GM18858 (cell line): ENCODE data around the gene LRRC23.
A peak's percentile ranks its signal among the peaks of the same experiment; 100 is the strongest.

Experiments used
- ATAC-seq: cut with Tn5 transposase; IDR thresholded peaks from one replicate; pipeline ENCODE4 v1.9.1; 2021; ENCODE audit not compliant: unreplicated experiment

Gene LRRC23

DNA sequence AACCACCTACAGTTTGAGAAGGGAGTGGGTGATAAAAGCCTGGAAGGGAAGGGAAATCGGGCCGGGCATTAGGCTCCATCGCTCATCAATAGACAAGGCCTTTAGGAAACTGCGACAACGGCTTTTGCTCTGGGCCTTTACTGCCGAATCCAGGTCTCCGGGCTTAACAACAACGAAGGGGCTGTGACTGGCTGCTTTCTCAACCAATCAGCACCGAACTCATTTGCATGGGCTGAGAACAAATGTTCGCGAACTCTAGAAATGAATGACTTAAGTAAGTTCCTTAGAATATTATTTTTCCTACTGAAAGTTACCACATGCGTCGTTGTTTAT, 38.7 kb downstream of the LRRC23 start:
- ATAC-seq = peak; percentile 24

DNA sequence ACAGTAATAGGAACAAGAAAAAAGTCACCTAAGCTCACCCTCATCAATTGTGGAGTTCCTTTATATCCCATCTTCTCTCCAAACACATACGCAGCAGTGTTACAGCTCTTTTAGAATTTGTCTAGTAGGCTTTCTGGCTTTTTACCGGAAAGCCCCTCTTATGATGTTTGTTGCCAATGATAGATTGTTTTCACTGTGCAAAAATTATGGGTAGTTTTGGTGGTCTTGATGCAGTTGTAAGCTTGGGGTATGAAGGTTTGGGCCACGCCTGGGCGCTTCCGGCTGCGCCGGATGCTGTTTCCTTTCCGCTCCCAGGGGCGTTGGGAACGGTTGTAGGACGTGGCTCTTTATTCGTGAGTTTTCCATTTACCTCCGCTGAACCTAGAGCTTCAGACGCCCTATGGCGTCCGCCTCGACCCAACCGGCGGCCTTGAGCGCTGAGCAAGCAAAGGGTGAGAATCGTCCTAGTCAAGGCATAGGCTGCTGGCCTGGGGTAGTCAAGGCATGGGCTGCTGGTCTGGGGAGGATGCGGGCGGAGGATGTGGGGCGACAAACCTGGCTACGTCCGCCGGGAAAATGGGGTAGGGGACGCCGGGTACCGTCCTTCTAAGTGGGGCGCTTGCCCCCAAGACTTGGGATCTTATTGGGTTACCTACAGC, 39.2 kb downstream of the LRRC23 start, which contains the start of the genes C12orf57 and RNU7-1:
Gene C12orf57, plus strand, starts transcription at position 301 of the 659 bp plus-strand sequence. Its CDS starts 100 bp downstream, at position 401.
Gene RNU7-1, plus strand, starts transcription at position 95 of the 659 bp plus-strand sequence.
- peak; percentile 32 for ATAC-seq

DNA sequence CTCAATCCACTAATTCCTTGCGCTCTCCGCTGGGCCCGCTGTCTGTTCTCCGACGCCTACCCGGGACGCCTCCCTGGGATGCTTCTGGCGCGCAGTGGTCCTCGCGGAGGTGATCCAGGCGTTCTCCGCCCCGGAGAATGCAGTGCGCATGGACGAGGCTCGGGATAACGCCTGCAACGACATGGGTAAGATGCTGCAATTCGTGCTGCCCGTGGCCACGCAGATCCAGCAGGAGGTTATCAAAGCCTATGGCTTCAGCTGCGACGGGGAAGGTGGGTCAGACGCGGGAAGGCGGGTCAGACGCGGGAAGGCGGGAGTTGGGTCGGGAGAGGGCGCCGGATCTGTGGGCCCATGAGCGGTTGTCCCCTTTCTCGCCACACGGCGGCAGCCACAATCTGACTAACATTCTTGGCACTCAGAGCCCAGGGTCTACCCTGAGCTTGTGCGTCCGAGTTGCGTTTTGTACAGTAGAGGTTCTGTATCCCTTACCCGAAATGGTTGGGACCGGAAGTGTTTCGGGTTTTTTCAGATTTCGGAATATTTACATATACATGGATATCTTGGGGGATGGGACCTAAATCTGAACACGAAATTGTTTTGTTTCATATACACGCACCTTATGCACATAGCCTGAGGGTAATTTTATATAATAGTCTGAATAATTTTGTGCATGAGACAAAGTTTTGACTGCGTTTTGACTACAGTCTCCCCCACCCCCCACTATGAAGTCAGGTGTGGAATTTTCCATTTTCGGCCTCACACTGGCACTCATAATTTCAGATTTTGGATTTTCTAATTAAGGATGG, 40.0 kb downstream of the LRRC23 start:
- ATAC-seq = peak; percentile 32

DNA sequence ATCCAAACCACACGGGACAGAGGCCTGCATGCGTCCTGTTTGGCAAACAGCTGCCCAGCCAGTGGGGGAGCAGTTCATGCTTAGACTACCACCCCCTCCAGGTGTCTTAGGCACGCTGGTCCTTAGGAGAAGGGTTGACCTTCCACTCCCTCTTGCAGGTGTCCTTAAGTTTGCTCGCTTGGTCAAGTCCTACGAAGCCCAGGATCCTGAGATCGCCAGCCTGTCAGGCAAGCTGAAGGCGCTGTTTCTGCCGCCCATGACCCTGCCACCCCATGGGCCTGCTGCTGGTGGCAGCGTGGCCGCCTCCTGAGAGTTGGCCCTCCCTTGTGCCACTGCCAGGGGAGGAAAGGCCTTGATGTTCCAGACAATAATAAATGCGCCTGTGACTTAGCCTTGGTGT, 41.0 kb downstream of the LRRC23 start:
- ATAC-seq = no peak

DNA sequence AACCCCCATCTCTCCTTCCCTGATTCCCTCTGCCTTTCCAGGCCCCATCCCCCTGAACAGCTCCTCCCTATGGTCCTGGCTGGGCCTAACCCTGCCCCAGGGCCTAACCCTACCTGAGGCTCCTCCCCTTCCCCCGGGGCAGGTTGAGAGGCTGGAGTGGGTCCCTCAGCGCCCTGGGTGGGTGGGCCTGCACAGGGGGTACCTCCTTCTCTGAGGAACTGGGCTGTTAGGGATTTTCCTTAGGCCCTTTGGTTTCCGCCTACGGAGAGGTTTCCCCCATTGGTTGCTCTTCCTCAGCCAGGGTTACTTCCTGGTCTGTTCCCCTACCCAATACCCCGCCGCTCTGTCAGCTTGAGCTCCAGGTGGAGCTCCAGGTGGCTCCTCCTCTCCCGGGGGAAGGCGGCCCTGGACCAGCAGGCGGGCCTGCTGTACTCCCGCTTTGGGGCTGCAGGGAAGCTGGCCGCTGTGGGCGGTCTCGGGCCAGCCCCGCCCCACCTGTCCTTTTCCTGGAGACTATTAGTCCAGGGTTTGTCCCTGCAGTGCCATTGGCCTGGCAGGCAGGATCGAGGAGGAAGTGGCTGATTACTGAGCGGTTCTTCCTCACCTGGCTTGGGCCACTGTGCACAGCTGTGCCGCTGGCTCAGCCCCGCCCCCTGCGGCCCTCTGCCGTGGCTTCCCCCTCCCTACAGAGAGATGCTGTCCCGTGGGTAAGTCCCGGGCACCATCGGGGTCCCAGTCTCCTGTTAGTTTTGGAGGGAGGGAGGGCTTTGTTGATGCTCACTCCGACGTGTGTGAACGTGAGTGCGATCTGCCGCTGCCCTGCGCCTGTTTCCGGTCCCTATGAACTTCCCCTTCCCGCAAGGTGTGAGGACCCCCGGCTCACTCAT, 41.7 kb downstream of the LRRC23 start:
- no peak for ATAC-seq

DNA sequence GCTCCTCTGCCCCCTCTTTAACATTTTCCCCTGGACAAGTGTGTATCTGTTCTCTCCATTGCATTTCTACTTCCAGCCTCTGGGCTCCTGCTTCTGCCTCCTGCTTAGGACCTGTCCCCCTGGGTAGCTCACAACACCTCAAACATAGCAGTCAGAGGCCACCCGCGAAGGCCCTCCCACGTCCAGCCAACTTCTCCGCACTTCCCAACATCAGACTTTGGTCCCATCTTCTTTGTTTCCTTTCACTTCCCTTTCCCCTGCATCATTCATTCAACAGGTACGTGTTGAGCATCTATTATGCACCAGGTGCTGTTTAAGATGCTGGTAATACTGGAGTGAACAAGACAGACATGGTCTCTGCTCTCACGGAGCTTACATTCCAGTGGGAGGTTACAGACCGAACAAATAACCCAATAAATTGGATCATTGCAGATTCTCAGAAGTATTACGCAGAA, 42.3 kb downstream of the LRRC23 start:
- ATAC-seq = no peak

DNA sequence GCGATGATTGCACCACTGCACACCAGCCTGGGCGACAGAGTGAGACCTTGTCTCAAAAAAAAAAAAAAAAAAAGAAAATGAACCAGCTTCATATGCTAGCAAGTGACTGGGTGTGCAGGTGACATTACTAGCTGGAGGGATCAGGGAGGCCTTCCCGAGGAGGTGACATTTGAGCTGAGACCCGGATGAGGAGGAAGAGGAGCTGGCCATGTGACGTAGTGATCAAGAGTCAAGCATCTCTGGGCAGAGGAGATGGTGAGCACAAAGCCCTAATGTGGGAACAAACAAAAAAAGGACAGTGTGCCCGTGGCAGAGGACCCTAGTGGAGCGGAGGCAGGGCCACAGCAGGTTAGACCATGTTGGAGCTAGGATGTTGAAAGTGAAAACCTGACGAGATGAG, 43.0 kb downstream of the LRRC23 start:
- ATAC-seq = no peak

DNA sequence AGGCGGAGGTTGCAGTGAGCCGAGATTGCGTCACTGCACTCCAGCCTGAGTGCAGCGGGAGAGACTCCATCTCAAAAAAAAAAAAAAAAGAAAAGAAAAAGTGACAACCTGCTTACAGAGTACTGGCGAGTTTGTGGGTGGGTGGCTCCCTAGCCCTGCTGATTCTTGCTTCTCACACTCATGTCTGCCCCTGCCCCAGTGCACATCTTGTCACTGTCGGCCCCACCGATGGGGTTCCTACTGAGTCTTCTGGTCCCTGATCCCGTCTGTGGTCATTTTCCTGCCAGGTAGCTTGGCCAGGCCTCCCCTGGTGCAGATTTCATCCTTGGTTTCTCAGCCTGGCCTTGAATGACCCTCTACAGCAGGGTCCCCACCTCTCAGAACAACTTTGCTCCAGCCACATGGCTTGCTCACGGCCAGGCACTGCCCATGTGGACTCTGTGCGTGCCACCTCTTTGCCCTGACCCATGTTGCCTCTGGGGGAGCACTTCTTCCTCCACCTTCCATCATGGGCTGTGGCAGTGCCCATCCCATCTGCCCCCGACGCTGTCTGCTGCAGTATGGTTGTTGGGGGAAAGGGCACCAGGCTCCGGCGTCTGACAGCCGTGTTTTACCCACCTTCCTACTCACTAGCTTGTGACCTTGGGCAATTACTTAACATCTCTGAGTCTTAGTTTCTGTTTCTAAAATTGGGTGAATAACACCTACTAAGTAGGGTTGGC, 44.4 kb downstream of the LRRC23 start:
- ATAC-seq = no peak

DNA sequence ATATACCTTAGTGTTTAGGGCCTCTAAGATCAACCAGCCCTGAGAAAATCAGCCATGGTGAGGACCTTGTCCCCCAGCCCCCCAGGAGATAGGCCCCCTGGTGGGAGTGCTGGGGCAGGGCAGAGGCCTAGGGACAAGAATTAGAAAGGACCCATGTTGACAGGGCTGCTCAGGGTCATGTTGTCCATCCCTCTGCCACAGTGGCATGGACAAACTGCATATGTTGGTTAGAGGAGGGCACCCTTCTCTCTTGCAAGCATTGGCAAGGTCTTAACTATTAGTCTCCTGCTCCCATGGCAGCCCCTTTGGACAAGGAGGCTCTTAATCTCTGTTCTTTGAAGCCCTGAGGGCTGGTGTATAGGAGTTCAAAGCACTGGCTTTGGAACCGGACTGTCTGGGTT, 45.8 kb downstream of the LRRC23 start:
- ATAC-seq = no peak

DNA sequence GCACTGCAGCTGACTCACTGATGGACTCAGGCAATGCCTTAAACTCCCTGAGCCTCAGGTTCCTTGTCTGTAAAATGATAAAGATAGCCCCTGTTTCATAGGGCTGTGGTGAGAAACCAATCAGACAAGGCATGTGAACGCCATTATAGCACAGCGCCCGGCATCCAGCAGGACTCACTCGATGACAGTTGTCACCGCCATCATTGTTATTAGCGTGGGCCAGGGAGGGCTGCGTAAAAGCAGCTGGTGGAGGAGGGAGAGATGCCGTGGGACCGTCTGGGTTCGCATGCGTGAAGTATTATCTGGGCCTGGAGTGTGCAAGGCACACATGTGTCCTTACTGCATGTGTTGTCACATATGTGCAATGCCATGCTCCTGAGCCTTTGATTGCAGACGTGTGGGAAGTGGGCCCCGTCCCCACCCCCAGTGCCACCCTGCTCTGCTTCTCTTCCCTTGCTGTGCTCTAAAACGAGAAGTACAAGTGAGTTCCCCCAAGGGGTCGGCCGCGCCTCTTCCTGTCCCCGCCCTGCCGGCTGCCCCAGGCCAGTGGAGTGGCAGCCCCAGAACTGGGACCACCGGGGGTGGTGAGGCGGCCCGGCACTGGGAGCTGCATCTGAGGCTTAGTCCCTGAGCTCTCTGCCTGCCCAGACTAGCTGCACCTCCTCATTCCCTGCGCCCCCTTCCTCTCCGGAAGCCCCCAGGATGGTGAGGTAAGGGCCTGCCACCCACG, 46.4 kb downstream of the LRRC23 start, which contains the start of gene PTPN6:
Gene PTPN6, plus strand, starts transcription at position 546 of the 730 bp plus-strand sequence. Its CDS starts 157 bp downstream, at position 703.
- no peak for ATAC-seq

DNA sequence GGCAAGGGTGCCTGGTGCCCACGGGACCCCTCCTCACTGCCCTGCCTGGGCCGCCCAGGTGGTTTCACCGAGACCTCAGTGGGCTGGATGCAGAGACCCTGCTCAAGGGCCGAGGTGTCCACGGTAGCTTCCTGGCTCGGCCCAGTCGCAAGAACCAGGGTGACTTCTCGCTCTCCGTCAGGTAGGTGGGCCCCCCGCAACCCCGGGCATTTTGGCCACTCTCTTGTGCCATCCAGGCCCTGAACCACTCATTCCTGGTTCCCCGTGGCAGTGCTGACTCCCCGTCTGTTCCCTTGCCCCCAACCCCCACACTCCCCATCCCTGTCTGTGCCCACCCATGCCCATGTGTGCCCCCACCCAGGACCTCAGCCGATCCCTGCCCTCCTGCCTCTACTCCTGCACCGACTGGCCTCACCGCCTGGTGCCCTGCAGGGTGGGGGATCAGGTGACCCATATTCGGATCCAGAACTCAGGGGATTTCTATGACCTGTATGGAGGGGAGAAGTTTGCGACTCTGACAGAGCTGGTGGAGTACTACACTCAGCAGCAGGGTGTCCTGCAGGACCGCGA, 47.0 kb downstream of the LRRC23 start:
- no peak for ATAC-seq

DNA sequence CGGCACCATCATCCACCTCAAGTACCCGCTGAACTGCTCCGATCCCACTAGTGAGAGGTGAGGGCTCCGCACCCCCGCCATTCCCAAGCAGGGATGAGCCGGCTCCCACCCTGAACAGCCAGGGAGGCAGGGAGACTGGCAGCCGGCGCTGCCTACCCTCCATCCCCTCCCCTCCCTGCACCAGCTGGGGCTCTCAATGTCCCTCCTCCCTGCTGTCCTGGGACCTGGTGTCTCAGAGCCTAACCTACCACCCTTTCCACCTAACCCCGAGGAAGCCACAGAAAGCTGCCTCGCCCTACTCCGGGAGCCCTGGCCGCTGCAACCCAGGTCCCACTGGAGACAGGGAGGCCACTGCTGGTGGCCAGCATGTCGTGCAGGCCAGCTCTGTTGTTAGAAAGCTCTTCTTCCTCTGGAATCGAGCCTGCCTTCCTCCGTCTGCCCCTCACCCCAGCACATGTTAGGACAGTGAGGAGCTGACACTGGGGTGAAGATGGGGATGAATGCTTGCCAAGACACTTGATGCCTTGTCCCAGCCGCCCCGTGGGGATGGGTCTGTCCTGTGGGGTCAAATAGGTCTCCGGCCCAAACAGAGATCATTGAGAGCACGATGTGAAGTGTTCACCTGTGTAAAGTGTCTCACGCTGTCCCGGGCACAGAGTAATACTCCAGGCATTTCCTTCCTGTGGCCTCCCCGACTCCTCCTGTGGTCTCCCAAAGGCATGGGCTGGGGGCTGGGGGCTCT, 47.7 kb downstream of the LRRC23 start:
- no peak for ATAC-seq

DNA sequence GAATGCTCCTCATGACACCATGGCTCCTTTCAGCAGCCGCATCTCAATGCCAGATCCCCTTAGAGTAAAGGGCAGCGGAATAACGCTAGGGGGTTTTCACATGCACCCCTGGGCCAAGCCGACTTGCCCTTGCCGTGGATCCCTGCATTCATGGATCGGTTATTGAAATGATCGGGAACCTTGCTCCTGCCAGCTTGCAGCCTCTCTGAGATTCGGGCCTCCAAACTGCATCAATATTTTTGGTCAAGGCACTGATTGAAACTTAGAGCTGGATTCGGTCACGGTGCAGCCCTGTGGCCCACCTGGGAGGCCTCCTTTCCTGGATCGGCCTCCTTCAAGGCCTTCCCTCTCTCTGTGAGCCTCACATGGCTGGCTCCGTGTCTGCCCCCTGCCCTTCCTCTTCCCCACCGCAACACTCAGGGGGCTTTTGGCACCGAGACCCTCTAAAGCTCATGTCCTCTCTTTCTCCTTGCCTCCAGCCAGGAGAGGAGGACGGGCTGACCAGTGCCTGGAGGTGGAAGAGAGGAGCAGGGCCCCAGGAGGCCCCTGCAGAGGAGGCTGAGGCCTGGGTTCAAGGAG, 48.3 kb downstream of the LRRC23 start:
- no peak for ATAC-seq

DNA sequence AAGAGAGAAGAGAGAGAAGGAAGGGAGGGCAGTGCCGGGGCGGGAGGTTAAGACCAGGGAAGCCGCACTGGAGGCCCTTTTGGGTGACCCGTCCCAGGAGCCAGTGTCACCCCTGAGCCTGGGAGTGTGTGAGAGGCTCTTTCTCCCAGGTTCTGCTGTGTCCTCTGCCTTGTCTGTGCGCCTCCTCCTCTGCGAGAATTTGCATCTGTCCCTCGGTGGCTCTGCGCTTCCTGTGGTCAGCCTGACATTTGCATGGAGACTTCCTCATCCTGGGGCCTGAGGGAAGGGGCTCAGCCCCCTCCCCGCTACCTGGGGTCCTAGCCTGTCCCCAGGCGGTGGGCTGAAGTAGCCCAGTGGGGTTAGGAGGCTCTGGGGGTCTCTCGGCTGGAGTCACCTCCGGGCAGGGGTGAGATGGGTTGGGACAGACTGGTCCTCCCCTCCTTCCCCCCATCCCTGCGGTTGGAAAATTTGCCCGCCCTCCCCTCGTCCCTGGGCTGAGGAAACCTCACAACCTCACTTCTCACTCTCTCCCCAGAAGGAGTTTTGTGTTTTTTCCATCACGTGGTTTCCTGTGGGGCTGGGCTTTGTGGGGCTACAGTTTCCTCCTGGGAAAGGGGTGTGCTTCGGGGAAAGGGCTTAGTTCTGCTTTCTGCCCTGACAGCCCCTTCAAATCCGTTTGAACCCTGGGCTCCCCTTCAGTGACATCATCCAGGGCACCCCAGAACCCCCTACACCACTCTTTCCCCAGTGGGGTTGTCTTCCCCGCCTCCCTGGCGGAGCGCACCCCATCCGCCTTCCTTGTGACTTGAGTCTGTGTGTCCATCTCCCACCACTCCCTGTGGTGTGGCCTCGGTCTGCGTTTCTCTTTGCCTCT, 49.1 kb downstream of the LRRC23 start:
- ATAC-seq = no peak

DNA sequence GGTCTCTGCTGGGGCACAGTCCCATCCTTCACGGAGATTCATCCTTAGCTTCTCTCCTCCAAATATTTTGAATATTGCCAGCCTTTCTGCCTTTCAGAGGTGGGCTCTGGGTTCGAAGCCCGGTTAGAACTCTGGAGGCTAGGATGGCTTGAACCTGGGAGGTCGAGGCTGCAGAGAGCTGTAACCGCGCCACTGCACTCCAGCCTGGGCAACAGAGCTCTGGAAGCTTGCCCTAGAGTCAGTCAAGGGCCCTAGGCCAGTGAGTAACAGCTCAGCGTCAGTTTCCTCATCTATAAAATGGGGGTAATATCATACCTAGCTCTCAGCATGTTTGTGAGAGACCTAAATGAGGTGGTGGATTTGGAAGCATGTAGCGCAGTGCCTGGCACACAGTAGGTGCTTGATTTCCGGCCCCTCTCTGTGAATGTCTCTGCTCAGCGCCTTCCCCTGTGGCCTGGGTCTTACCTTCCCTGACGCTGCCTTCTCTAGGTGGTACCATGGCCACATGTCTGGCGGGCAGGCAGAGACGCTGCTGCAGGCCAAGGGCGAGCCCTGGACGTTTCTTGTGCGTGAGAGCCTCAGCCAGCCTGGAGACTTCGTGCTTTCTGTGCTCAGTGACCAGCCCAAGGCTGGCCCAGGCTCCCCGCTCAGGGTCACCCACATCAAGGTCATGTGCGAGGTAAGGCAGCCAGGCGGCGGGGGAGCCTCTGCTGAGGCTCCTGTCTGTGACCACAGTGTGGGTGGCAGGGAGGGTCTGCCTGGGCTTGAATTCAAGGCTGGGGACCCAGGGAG, 49.9 kb downstream of the LRRC23 start:
- no peak for ATAC-seq

DNA sequence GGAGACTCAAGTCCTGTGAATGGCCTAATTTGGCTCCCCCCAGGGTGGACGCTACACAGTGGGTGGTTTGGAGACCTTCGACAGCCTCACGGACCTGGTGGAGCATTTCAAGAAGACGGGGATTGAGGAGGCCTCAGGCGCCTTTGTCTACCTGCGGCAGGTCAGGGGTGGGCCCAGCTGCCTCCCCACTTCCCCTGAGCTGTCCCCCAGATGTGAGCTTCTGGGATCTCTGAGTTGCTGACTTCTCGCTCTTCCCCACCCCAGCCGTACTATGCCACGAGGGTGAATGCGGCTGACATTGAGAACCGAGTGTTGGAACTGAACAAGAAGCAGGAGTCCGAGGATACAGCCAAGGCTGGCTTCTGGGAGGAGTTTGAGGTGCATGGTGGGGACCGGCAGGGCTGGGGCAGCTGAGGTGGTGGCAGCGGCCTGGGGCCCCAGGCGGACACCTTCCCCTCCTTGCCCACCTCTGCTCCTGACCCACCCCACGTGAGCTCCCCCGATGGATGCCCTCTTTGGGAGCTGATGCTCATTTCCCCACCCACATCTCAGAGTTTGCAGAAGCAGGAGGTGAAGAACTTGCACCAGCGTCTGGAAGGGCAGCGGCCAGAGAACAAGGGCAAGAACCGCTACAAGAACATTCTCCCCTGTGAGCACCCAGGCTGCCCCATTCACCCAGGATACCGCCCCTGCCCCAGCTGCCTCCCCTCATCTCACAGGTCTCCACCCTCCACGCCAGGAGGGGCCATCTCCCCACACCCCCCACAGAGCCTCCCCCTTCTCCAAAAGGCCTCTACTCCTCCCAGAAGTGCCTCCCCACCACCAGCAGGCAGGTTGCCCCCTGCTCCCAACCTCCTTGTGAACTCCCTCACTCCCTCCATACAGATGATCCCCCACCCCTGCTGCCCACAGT, 50.7 kb downstream of the LRRC23 start:
- ATAC-seq = no peak
